ENCODE data around the gene ZNF773. TPM values are rescaled to one million over a fixed set of nuclear protein-coding genes. Genes with fewer than 3 reads are reported as not detected.

The ZNF773 gene
- total RNA-seq, 1 donor from 2014 or later = 9.1 TPM

- no peak for DNase-seq (ENCODE audit: extremely low read depth, low read depth, low spot score)
These were observed 57.9 kb downstream of the ZNF773 start for GRCh38 chr19:57557659-57558058.

Other genes with a start within 250 kb of the ZNF773 start
- gene ZNF460, start 219.5 kb upstream of the ZNF773 start, total RNA-seq = 37.5 and 57.5 TPM in 2 replicates
- 6.2 and 8.3 TPM in 2 replicates for gene ZNF543, start 179.5 kb upstream of the ZNF773 start, total RNA-seq
- 6.3 and 7.2 TPM in 2 replicates for gene ZNF304, start 148.7 kb upstream of the ZNF773 start, total RNA-seq
- 23.5 and 24.6 TPM in 2 replicates for gene TRAPPC2B, start 136.4 kb upstream of the ZNF773 start, total RNA-seq
- gene ZNF547, start 136.4 kb upstream of the ZNF773 start, total RNA-seq = 2.3 and 6.1 TPM in 2 replicates
- 9.9 and 13.8 TPM in 2 replicates for gene ZNF548, start 110.1 kb upstream of the ZNF773 start, total RNA-seq
- 3.0 and 5.1 TPM in 2 replicates for gene ZNF17, start 88.8 kb upstream of the ZNF773 start, total RNA-seq
- 7.5 and 8.0 TPM in 2 replicates for gene ZNF749, start 64.6 kb upstream of the ZNF773 start, total RNA-seq
- 0.39 and 0.76 TPM in 2 replicates for gene VN1R1, start 42.8 kb upstream of the ZNF773 start, total RNA-seq
- 11.3 and 13.4 TPM in 2 replicates for gene ZNF772, start 22.4 kb upstream of the ZNF773 start, total RNA-seq
- 4.1 and 7.9 TPM in 2 replicates for gene ZNF419, start 12.2 kb upstream of the ZNF773 start, total RNA-seq
- gene ZNF549, start 27.4 kb downstream of the ZNF773 start, total RNA-seq = 3.2 and 4.5 TPM in 2 replicates
- gene ZNF550, start 59.9 kb downstream of the ZNF773 start, total RNA-seq = 5.1 and 8.6 TPM in 2 replicates
- gene ZNF416, start 79.0 kb downstream of the ZNF773 start, total RNA-seq = 4.4 and 5.0 TPM in 2 replicates
- gene ZIK1, start 84.2 kb downstream of the ZNF773 start, total RNA-seq = 3.9 and 6.7 TPM in 2 replicates
- gene ZNF530, start 99.9 kb downstream of the ZNF773 start, total RNA-seq = 1.9 and 6.4 TPM in 2 replicates
- gene ZNF134, start 114.3 kb downstream of the ZNF773 start, total RNA-seq = 12.6 and 18.8 TPM in 2 replicates
- gene ZNF211, start 133.2 kb downstream of the ZNF773 start, total RNA-seq = 8.1 and 12.7 TPM in 2 replicates
- not detected in 2 replicates for gene ZSCAN4, start 169.0 kb downstream of the ZNF773 start, total RNA-seq
- gene ZNF551, start 182.0 kb downstream of the ZNF773 start, total RNA-seq = 3.8 and 8.8 TPM in 2 replicates
- 1.1 and 4.2 TPM in 2 replicates for gene ZNF154, start 209.3 kb downstream of the ZNF773 start, total RNA-seq
- gene ZNF671, start 227.7 kb downstream of the ZNF773 start, total RNA-seq = 4.4 and 5.4 TPM in 2 replicates
- 8.3 and 13.6 TPM in 2 replicates for gene ZNF776, start 246.9 kb downstream of the ZNF773 start, total RNA-seq

Measured in glomerular endothelial cell (primary cell).